GM18519 (cell line): ENCODE measurements around the gene COL15A1.
"Not testable (repeated sequence)": the region's sequence is repeated elsewhere in the genome, so short reads cannot be mapped to it uniquely, and the experiment has no call there.

Source experiments
- ATAC-seq: cut with Tn5 transposase; IDR thresholded peaks from one replicate; pipeline ENCODE4 v1.9.1; 2021; ENCODE audit warnings: mild to moderate bottlenecking, moderate library complexity; ENCODE audit not compliant: unreplicated experiment, low FRiP score

COL15A1 gene

GRCh38 chr9:99004717-99005460, 61.2 kb downstream of the COL15A1 start:
- no peak for ATAC-seq

GRCh38 chr9:99005651-99006050, 61.9 kb downstream of the COL15A1 start:
- no peak for ATAC-seq

GRCh38 chr9:99006511-99006910, 62.8 kb downstream of the COL15A1 start:
- no peak for ATAC-seq

- ATAC-seq = no peak
Measured at GRCh38 chr9:99006979-99007378, 63.3 kb downstream of the COL15A1 start.

- no peak for ATAC-seq
Measured at GRCh38 chr9:99008203-99008602, 64.5 kb downstream of the COL15A1 start.

GRCh38 chr9:99010393-99010792, 66.7 kb downstream of the COL15A1 start:
- ATAC-seq = not testable (repeated sequence)

- no peak for ATAC-seq
Measured at GRCh38 chr9:99011161-99011709, 67.5 kb downstream of the COL15A1 start.

GRCh38 chr9:99012957-99013512, 69.3 kb downstream of the COL15A1 start:
- no peak for ATAC-seq

GRCh38 chr9:99013550-99013949, 69.8 kb downstream of the COL15A1 start:
- no peak for ATAC-seq

- ATAC-seq = no peak
Measured at GRCh38 chr9:99015448-99015847, 71.7 kb downstream of the COL15A1 start.

- no peak for ATAC-seq
Measured at GRCh38 chr9:99015890-99016289, 72.2 kb downstream of the COL15A1 start.

GRCh38 chr9:99016681-99017387, 73.1 kb downstream of the COL15A1 start:
- no peak for ATAC-seq

GRCh38 chr9:99018653-99019052, 74.9 kb downstream of the COL15A1 start:
- ATAC-seq = no peak

- no peak for ATAC-seq
Measured at GRCh38 chr9:99019510-99020331, 76.0 kb downstream of the COL15A1 start.

GRCh38 chr9:99020786-99021436, 77.2 kb downstream of the COL15A1 start:
- ATAC-seq = no peak

- no peak for ATAC-seq
Measured at GRCh38 chr9:99021512-99021911, 77.8 kb downstream of the COL15A1 start.

GRCh38 chr9:99023231-99023630, 79.5 kb downstream of the COL15A1 start:
- ATAC-seq = no peak

- no peak for ATAC-seq
Measured at GRCh38 chr9:99023831-99024230, 80.1 kb downstream of the COL15A1 start.

- ATAC-seq = no peak
Measured at GRCh38 chr9:99024959-99025358, 81.3 kb downstream of the COL15A1 start.

GRCh38 chr9:99025616-99026270, 82.0 kb downstream of the COL15A1 start:
- ATAC-seq = no peak
